KOPT-K1 (cell line): ENCODE measurements around the gene RAPGEF6.

Experiments
- H3K27ac ChIP-seq: fragments of 200-600 bp; sonication (generic); 2 replicates; pipeline ENCODE4 v1.5.1; 2016; ENCODE audit warnings: antibody characterized with exemption, mild to moderate bottlenecking, low read depth, low read length; ENCODE audit not compliant: poor library complexity, severe bottlenecking
- H3K36me3 ChIP-seq: fragments of 200-600 bp; sonication (generic); 2 replicates; pipeline ENCODE4 v1.5.1; 2017; ENCODE audit warnings: antibody characterized with exemption, mild to moderate bottlenecking, low read length, moderate library complexity; ENCODE audit not compliant: insufficient read depth
- H3K9me3 ChIP-seq: fragments of 200-600 bp; sonication (generic); 2 replicates; pipeline ENCODE4 v1.5.1; 2017; ENCODE audit warnings: antibody characterized with exemption, low read length, mild to moderate bottlenecking; ENCODE audit not compliant: insufficient read depth, poor library complexity, severe bottlenecking

The RAPGEF6 gene

GRCh38 chr5:131563434-131564228, 71.4 kb downstream of the RAPGEF6 start:
- Histone ChIP-seq H3K9me3 (no peaks in the 10 kb centered on the region), H3K27ac (no peak overlapping the region), H3K36me3 (peaks cover 17% of the 10 kb centered on the region)

- no peak overlapping the region for H3K27ac ChIP-seq
- no peaks in the 10 kb centered on the region for H3K9me3 ChIP-seq
- H3K36me3 ChIP-seq = peaks cover 30% of the 10 kb centered on the region
Observed at GRCh38 chr5:131550606-131551005, 84.4 kb downstream of the RAPGEF6 start.

- Histone ChIP-seq H3K36me3 (peaks cover 35% of the 10 kb centered on the region), H3K27ac (peak overlapping the region; percentile 32), H3K9me3 (no peaks in the 10 kb centered on the region)
Observed at GRCh38 chr5:131548176-131548575, 86.9 kb downstream of the RAPGEF6 start.

- Histone ChIP-seq H3K9me3 (no peaks in the 10 kb centered on the region), H3K36me3 (peaks cover 35% of the 10 kb centered on the region), H3K27ac (no peak overlapping the region)
Observed at GRCh38 chr5:131545845-131546244, 89.2 kb downstream of the RAPGEF6 start.

GRCh38 chr5:131542723-131543122, 92.3 kb downstream of the RAPGEF6 start:
- Histone ChIP-seq H3K27ac (no peak overlapping the region), H3K9me3 (no peaks in the 10 kb centered on the region), H3K36me3 (peaks cover 58% of the 10 kb centered on the region)

- peaks cover 50% of the 10 kb centered on the region for H3K36me3 ChIP-seq
- H3K27ac ChIP-seq = no peak overlapping the region
- H3K9me3 ChIP-seq = no peaks in the 10 kb centered on the region
Observed at GRCh38 chr5:131541762-131542161, 93.3 kb downstream of the RAPGEF6 start.

- Histone ChIP-seq H3K9me3 (no peaks in the 10 kb centered on the region), H3K36me3 (peaks cover 46% of the 10 kb centered on the region), H3K27ac (no peak overlapping the region)
Observed at GRCh38 chr5:131541071-131541470, 94.0 kb downstream of the RAPGEF6 start.

GRCh38 chr5:131539251-131539650, 95.8 kb downstream of the RAPGEF6 start:
- H3K36me3 ChIP-seq = peaks cover 35% of the 10 kb centered on the region

GRCh38 chr5:131538177-131538593, 96.8 kb downstream of the RAPGEF6 start:
- Histone ChIP-seq H3K9me3 (no peaks in the 10 kb centered on the region), H3K36me3 (peaks cover 28% of the 10 kb centered on the region)

More at GRCh38 chr5:131539251-131539650, 95.8 kb downstream of the RAPGEF6 start:
- H3K9me3 ChIP-seq = no peaks in the 10 kb centered on the region
- H3K27ac ChIP-seq = no peak overlapping the region

GRCh38 chr5:131536850-131537448, 98.1 kb downstream of the RAPGEF6 start:
- H3K36me3 ChIP-seq = peaks cover 28% of the 10 kb centered on the region
- no peak overlapping the region for H3K27ac ChIP-seq
- H3K9me3 ChIP-seq = no peaks in the 10 kb centered on the region

More at GRCh38 chr5:131538177-131538593, 96.8 kb downstream of the RAPGEF6 start:
- no peak overlapping the region for H3K27ac ChIP-seq

- Histone ChIP-seq H3K27ac (no peak overlapping the region), H3K9me3 (no peaks in the 10 kb centered on the region), H3K36me3 (peaks cover 28% of the 10 kb centered on the region)
Observed at GRCh38 chr5:131536211-131536826, 98.7 kb downstream of the RAPGEF6 start.

GRCh38 chr5:131534974-131535373, 100.1 kb downstream of the RAPGEF6 start:
- Histone ChIP-seq H3K36me3 (peaks cover 19% of the 10 kb centered on the region), H3K9me3 (no peaks in the 10 kb centered on the region), H3K27ac (no peak overlapping the region)

GRCh38 chr5:131533836-131534235, 101.2 kb downstream of the RAPGEF6 start:
- Histone ChIP-seq H3K27ac (no peak overlapping the region), H3K9me3 (no peaks in the 10 kb centered on the region), H3K36me3 (peaks cover 10% of the 10 kb centered on the region)

GRCh38 chr5:131532031-131532640, 102.9 kb downstream of the RAPGEF6 start:
- Histone ChIP-seq H3K9me3 (no peaks in the 10 kb centered on the region), H3K27ac (peak overlapping the region; percentile 35), H3K36me3 (no peaks in the 10 kb centered on the region)

GRCh38 chr5:131530706-131531331, 104.2 kb downstream of the RAPGEF6 start:
- no peaks in the 10 kb centered on the region for H3K36me3 ChIP-seq
- peak overlapping the region; percentile 10 for H3K27ac ChIP-seq
- no peaks in the 10 kb centered on the region for H3K9me3 ChIP-seq
